ENCODE data around the gene TOMM20.

- TF ChIP-seq SP1 (IDR thresholded peaks at IDR 0.05) (no peak), FOXM1 (IDR thresholded peaks at IDR 0.05; ENCODE audit: borderline replicate concordance) (no peak)
Measured at GRCh38 chr1:235122348-235122747, 6.3 kb downstream of the TOMM20 start.
